Retinal pigment epithelial cell (primary cell): ENCODE results near the gene TMEM94.

Experiments used
- DNase-seq: peaks from one replicate; pipeline ENCODE4 v3.0.0-alpha.2; 2010; ENCODE audit warnings: low read depth
- H3K4me3 ChIP-seq: 2 replicates; pipeline ENCODE4 v1.5.1; 2011; ENCODE audit warnings: mild to moderate bottlenecking, low read length, control low read depth, moderate library complexity
- CTCF ChIP-seq: conservative IDR thresholded peaks from 2 replicates; pipeline ENCODE4 v1.5.1; 2011; ENCODE audit warnings: low read depth, low read length, control low read depth, inconsistent platforms

The TMEM94 gene

GRCh38 chr17:75487351-75488070 lies 31.1 kb downstream of the TMEM94 start:
- peak; percentile 4 for TF ChIP-seq CTCF
- H3K4me3 ChIP-seq: no peak overlapping the region
- no peak for DNase-seq

- no peak for TF ChIP-seq CTCF
- DNase-seq: no peak
- no peak overlapping the region for H3K4me3 ChIP-seq
Measured at GRCh38 chr17:75488693-75489510, 32.5 kb downstream of the TMEM94 start.

- no peak overlapping the region for H3K4me3 ChIP-seq
- no peak for TF ChIP-seq CTCF
- DNase-seq: no peak
Measured at GRCh38 chr17:75489511-75489955, 33.1 kb downstream of the TMEM94 start.

GRCh38 chr17:75490173-75490743 lies 33.8 kb downstream of the TMEM94 start:
- H3K4me3 ChIP-seq: no peak overlapping the region
- TF ChIP-seq CTCF: no peak
- DNase-seq: no peak

GRCh38 chr17:75490953-75491649 lies 34.7 kb downstream of the TMEM94 start:
- no peak for TF ChIP-seq CTCF
- no peak for DNase-seq
- no peak overlapping the region for H3K4me3 ChIP-seq

- TF ChIP-seq CTCF: no peak
- no peak overlapping the region for H3K4me3 ChIP-seq
- no peak for DNase-seq
Measured at GRCh38 chr17:75491680-75492079, 35.2 kb downstream of the TMEM94 start.
